GM19043 (cell line): ENCODE measurements around the gene FAM72C.
"Not testable (repeated sequence)": the region's sequence is repeated elsewhere in the genome, so short reads cannot be mapped to it uniquely, and the experiment has no call there.

ENCODE experiments used
- ATAC-seq: cut with Tn5 transposase; IDR thresholded peaks from one replicate; pipeline ENCODE4 v1.9.1; 2021; ENCODE audit warnings: low read depth; ENCODE audit not compliant: unreplicated experiment

The FAM72C gene

DNA sequence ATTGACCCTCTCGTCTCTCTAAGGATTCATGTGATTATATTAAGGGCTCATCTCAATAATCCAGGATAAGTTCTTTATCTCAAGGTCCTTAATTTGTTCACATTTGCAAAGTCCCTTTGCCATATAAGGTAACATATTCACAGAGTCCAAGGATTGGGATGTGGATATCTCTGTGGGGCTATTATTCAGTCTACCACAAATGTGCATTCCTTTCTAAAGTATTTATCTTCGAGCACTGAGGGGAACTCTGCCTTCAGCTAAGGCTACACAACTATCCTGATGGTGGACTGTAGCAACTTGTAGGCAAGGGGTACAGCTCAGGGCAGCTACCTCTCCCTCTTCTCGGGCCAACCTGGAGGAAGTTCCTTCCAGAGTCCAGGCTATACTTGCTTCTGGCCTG, 53.2 kb downstream of the FAM72C start:
- not testable (repeated sequence) for ATAC-seq

DNA sequence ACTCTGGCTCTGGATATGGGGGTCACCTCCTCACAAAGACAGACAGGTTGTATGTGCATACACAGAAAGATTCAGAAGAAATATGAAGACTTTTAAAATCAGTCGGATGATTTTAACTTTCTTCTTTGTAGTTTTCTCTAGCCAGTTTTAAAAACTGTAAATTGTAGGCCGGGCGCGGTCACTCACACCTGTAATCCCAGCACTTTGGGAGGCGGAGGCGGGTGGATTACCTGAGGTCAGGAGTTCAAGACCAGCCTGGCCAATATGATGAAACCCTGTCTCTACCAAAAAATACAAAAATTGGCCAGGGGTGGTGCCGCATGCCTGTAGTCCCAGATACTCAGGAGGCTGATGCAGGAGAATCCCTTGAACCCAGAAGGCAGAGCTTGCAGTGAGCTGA, 58.1 kb downstream of the FAM72C start:
- not testable (repeated sequence) for ATAC-seq
